ENCODE data around the gene DYRK1A. TPM values are rescaled to one million over a fixed set of nuclear protein-coding genes. Genes with fewer than 3 reads are reported as not detected.
A peak's percentile ranks its signal among the peaks of the same experiment; 100 is the strongest.

DYRK1A gene
- total RNA-seq, 6 experiments from 2014 or later: 35.8 to 47.3 (median 42.5) TPM

GRCh38 chr21:37414292-37415253 lies 48.0 kb downstream of the DYRK1A start:
- Mint-ChIP-seq H3K9me3 (no peaks in the 10 kb centered on the region), H3K4me1 (ENCODE audit: low read depth) (peaks cover 88% of the 10 kb centered on the region), H3K27ac (peak overlapping the region; percentile 1; the same call in 1 of the 2 replicates), H3K4me3 (no peak overlapping the region), H3K36me3 (ENCODE audit: low read depth) (peaks cover 9% of the 10 kb centered on the region), H3K27me3 (ENCODE audit: insufficient read depth) (no peaks in the 10 kb centered on the region)
- no peak for TF ChIP-seq CTCF (IDR thresholded peaks at IDR 0.05)
- DNase-seq: no peak

- Mint-ChIP-seq H3K4me3 (no peak overlapping the region), H3K36me3 (ENCODE audit: low read depth) (peaks cover 4% of the 10 kb centered on the region; the same call in 1 of the 2 replicates), H3K9me3 (no peaks in the 10 kb centered on the region), H3K27ac (no peak overlapping the region), H3K4me1 (ENCODE audit: low read depth) (peaks cover 90% of the 10 kb centered on the region), H3K27me3 (ENCODE audit: insufficient read depth) (no peaks in the 10 kb centered on the region)
- no peak for TF ChIP-seq CTCF (IDR thresholded peaks at IDR 0.05)
- DNase-seq: no peak
These were observed 49.4 kb downstream of the DYRK1A start for GRCh38 chr21:37415939-37416338.

- H3K9me3 Mint-ChIP-seq: no peaks in the 10 kb centered on the region
- TF ChIP-seq CTCF (IDR thresholded peaks at IDR 0.05): no peak
- DNase-seq: no peak
- no peak overlapping the region for H3K27ac Mint-ChIP-seq
- no peaks in the 10 kb centered on the region for H3K27me3 Mint-ChIP-seq (ENCODE audit: insufficient read depth)
- H3K4me3 Mint-ChIP-seq: no peak overlapping the region
- peaks cover 4% of the 10 kb centered on the region; the same call in 1 of the 2 replicates for H3K36me3 Mint-ChIP-seq (ENCODE audit: low read depth)
- peaks cover 82% of the 10 kb centered on the region for H3K4me1 Mint-ChIP-seq (ENCODE audit: low read depth)
These were observed 50.3 kb downstream of the DYRK1A start for GRCh38 chr21:37416914-37417313.

DNA sequence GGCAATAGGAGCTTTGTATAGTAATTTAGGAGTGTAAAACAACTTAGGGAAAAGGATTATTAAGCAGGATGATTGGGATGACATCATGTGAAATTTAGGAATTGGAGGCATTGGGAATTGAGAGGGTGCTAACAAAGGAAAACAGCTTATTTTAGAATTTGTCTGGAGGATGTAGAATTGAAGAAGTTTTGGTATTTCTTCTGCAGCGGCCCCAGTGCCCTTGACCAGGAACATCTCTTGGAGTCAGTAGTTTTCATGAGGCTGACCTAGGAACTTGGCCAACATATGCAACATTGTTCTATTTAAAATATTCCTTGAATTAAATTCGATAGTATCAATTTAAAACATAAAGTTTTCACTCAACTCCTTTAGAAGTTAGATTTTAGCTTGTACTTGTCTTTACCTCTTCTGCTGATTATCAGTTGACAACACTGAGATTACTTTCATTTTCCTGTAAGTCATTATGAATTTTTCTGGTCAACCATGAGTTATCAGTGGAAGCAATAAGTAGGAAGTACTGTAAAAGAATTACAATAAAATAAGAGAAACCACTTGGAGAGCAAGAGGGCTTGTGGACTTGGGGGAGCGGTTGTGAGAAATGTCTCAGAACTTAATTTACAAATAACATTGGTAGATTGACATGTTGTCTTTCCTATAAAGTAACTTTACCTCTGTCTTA lies 52.8 kb downstream of the DYRK1A start:
- peaks cover 21% of the 10 kb centered on the region for H3K36me3 Mint-ChIP-seq (ENCODE audit: low read depth)
- no peak for TF ChIP-seq CTCF (IDR thresholded peaks at IDR 0.05)
- no peak for DNase-seq
- peaks cover 75% of the 10 kb centered on the region for H3K4me1 Mint-ChIP-seq (ENCODE audit: low read depth)
- H3K27me3 Mint-ChIP-seq (ENCODE audit: insufficient read depth): no peaks in the 10 kb centered on the region; the same call in 1 of the 2 replicates
- H3K27ac Mint-ChIP-seq: peak overlapping the region; percentile 16; the same call in 1 of the 2 replicates
- H3K9me3 Mint-ChIP-seq: no peaks in the 10 kb centered on the region
- H3K4me3 Mint-ChIP-seq: no peak overlapping the region

GRCh38 chr21:37421306-37421705 lies 54.7 kb downstream of the DYRK1A start:
- H3K27ac Mint-ChIP-seq: no peak overlapping the region

More at GRCh38 chr21:37421306-37421705, 54.7 kb downstream of the DYRK1A start:
- Mint-ChIP-seq H3K9me3 (no peaks in the 10 kb centered on the region), H3K27me3 (ENCODE audit: insufficient read depth) (no peaks in the 10 kb centered on the region; the same call in 1 of the 2 replicates), H3K36me3 (ENCODE audit: low read depth) (peaks cover 32% of the 10 kb centered on the region), H3K4me3 (no peak overlapping the region), H3K4me1 (ENCODE audit: low read depth) (peaks cover 69% of the 10 kb centered on the region)
- TF ChIP-seq CTCF (IDR thresholded peaks at IDR 0.05): no peak
- DNase-seq: no peak

Measured in HFFc6 (cell line).